CD4-positive, alpha-beta memory T cell (primary cell): ENCODE results near the gene SGSM2. TPM values are rescaled to one million over a fixed set of nuclear protein-coding genes. Genes with fewer than 3 reads are reported as not detected.

Source experiments
- CTCF ChIA-PET: fragments of 350-600 bp; sonication (Branson Sonifier 250); formaldehyde crosslinking; loops from one replicate; lab custom pipeline; 2021; ENCODE audit warnings: inconsistent platforms; ENCODE audit not compliant: partially characterized antibody; lab: Charles Lee
- POLR2A ChIA-PET: fragments of 350-600 bp; sonication (Branson Sonifier 250); formaldehyde crosslinking; loops from one replicate; lab custom pipeline; 2021; ENCODE audit not compliant: partially characterized antibody; lab: Charles Lee
- DNase-seq, 5 donors: peaks; one replicate each; pipeline versions ENCODE4 v3.0.0 to v3.0.0-alpha.2; 2020 to 2022; ENCODE audit warnings: mixed read lengths in 1 of 5
- H3K27ac ChIP-seq: one replicate; pipeline ENCODE4 v1.7.0; 2013; ENCODE audit warnings: low read depth, low read length
- H3K27me3 ChIP-seq: 2 replicates; pipeline ENCODE4 v1.7.0; 2013; ENCODE audit warnings: mild to moderate bottlenecking, low read length, moderate library complexity; ENCODE audit not compliant: insufficient read depth
- H3K36me3 ChIP-seq: 2 replicates; pipeline ENCODE4 v1.7.0; 2013; ENCODE audit warnings: mild to moderate bottlenecking, low read length, moderate library complexity; ENCODE audit not compliant: insufficient read depth
- H3K4me1 ChIP-seq: 2 replicates; pipeline ENCODE4 v1.7.0; 2013; ENCODE audit warnings: mild to moderate bottlenecking, low read length, moderate library complexity; ENCODE audit not compliant: insufficient read depth
- H3K4me3 ChIP-seq, 2 donors: one replicate each; pipeline ENCODE4 v1.7.0; 2013; ENCODE audit warnings: low read length in 2 of 2, mild to moderate bottlenecking in 1 of 2
- H3K9me3 ChIP-seq, 2 donors: one replicate each; pipeline ENCODE4 v1.7.0; 2013; ENCODE audit warnings: low read length in 2 of 2, control low read depth in 1 of 2; ENCODE audit not compliant: control insufficient read depth in 1 of 2
- H3K27ac Mint-ChIP-seq, 7 donors: one replicate each; pipeline ENCODE4 v1.8.0; 2020 to 2021; ENCODE audit warnings: mixed read lengths in 7 of 7, mild to moderate bottlenecking in 6 of 7, inconsistent platforms in 3 of 7, moderate library complexity in 3 of 7
- H3K27me3 Mint-ChIP-seq, 2 donors: one replicate each; pipeline ENCODE4 v1.8.0; 2020 to 2021; ENCODE audit warnings: mixed read lengths in 2 of 2
- H3K36me3 Mint-ChIP-seq, 2 donors: one replicate each; pipeline ENCODE4 v1.8.0; 2020 to 2021; ENCODE audit warnings: mixed read lengths in 2 of 2, inconsistent platforms in 1 of 2, mild to moderate bottlenecking in 1 of 2
- H3K4me1 Mint-ChIP-seq, 4 donors: one replicate each; pipeline ENCODE4 v1.8.0; 2020 to 2021; ENCODE audit warnings: mixed read lengths in 4 of 4, mild to moderate bottlenecking in 1 of 4
- H3K4me3 Mint-ChIP-seq, 8 donors: one replicate each; pipeline ENCODE4 v1.8.0; 2020 to 2021; ENCODE audit warnings: mixed read lengths in 8 of 8, mild to moderate bottlenecking in 7 of 8, moderate library complexity in 6 of 8, inconsistent platforms in 3 of 8
- H3K9me3 Mint-ChIP-seq, 8 donors: one replicate each; pipeline ENCODE4 v1.8.0; 2020 to 2021; ENCODE audit warnings: mixed read lengths in 8 of 8, mild to moderate bottlenecking in 5 of 8, inconsistent platforms in 3 of 8, moderate library complexity in 1 of 8
- intact Hi-C: fragments of 100-400 bp; cut with micrococcal nuclease; formaldehyde crosslinking; loops from one replicate; pipeline ENCODE4 v1.15.1; 2023
- polyA plus RNA-seq, 2 donors: library from polyadenylated mRNA; unstranded; fragments of 300-500 nt; fragmentation: Illumina TruSeq; gene quantifications; one replicate each; pipeline ENCODE4 v1.2.3, GENCODE V29; 2021
- total RNA-seq, 2 experiments: library from RNA; stranded (reverse); gene quantifications; one replicate each; pipeline ENCODE4 v1.2.3, GENCODE V29; 2021

Gene SGSM2
- total and polyA plus RNA-seq, 4 experiments from 2014 or later: 6.2 to 137 (median 74.2) TPM

GRCh38 chr17:2378905-2379304 is 41.6 kb downstream of the SGSM2 start:
- Histone ChIP-seq H3K27ac (no peak overlapping the region), H3K9me3 (no peaks in the 10 kb centered on the region), H3K27me3 (no peaks in the 10 kb centered on the region), H3K4me3 (no peak overlapping the region), H3K4me1 (peaks cover 4% of the 10 kb centered on the region), H3K36me3 (no peaks in the 10 kb centered on the region)
- no peak for DNase-seq
- Mint-ChIP-seq H3K27ac (peak overlapping the region in 3 of 7 donors; percentile 27 to 68 (median 52)), H3K4me3 (no peak overlapping the region), H3K9me3 (no peaks in the 10 kb centered on the region), H3K36me3 (peaks cover 6 to 33% of the 10 kb centered on the region in 2 donors), H3K4me1 (peaks cover 3 to 13% (median 5%) of the 10 kb centered on the region in 4 donors), H3K27me3 (no peaks in the 10 kb centered on the region)
- intact Hi-C loops: no loop called here
- CTCF ChIA-PET: interaction anchor here (10.0 kb wide), 1 partner anchor 37 kb away, joined by 558 read pairs; no protein-coding TSS in a partner anchor
- POLR2A ChIA-PET: interaction anchor here (0.8 to 1.6 kb wide), 3 partner anchors 13 to 55 kb away, joined by 3 to 5 read pairs (median 3); no protein-coding TSS in a partner anchor

GRCh38 chr17:2379489-2380225 is 42.4 kb downstream of the SGSM2 start:
- H3K36me3 Mint-ChIP-seq: peaks cover 6 to 31% of the 10 kb centered on the region in 2 donors
- no peak overlapping the region for H3K4me3 ChIP-seq
- H3K27ac ChIP-seq: no peak overlapping the region
- CTCF ChIA-PET: interaction anchor here (10.0 kb wide), 1 partner anchor 36 kb away, joined by 558 read pairs; no protein-coding TSS in a partner anchor
- H3K27ac Mint-ChIP-seq: peak overlapping the region in 1 of 7 donors; percentile 52
- no peaks in the 10 kb centered on the region for H3K9me3 ChIP-seq
- no peak overlapping the region for H3K4me3 Mint-ChIP-seq
- DNase-seq: no peak
- peaks cover 4% of the 10 kb centered on the region for H3K4me1 ChIP-seq
- intact Hi-C loops: no loop called here
- H3K27me3 ChIP-seq: no peaks in the 10 kb centered on the region
- H3K4me1 Mint-ChIP-seq: peaks cover 3 to 15% (median 5%) of the 10 kb centered on the region in 4 donors
- no peaks in the 10 kb centered on the region for H3K27me3 Mint-ChIP-seq
- H3K36me3 ChIP-seq: no peaks in the 10 kb centered on the region
- H3K9me3 Mint-ChIP-seq: no peaks in the 10 kb centered on the region
- POLR2A ChIA-PET: interaction anchor here (0.8 to 1.6 kb wide), 3 partner anchors 12 to 54 kb away, joined by 3 to 5 read pairs (median 3); no protein-coding TSS in a partner anchor

GRCh38 chr17:2380226-2380922 is 43.1 kb downstream of the SGSM2 start:
- peak overlapping the region in 1 of 7 donors; percentile 44 for H3K27ac Mint-ChIP-seq

GRCh38 chr17:2380950-2381649 is 43.8 kb downstream of the SGSM2 start:
- Mint-ChIP-seq H3K27me3 (no peaks in the 10 kb centered on the region), H3K4me3 (no peak overlapping the region), H3K4me1 (peaks cover 3 to 15% (median 5%) of the 10 kb centered on the region in 4 donors), H3K27ac (peak overlapping the region in 2 of 7 donors; percentile 36 to 75), H3K9me3 (no peaks in the 10 kb centered on the region), H3K36me3 (peaks cover 6 to 29% of the 10 kb centered on the region in 2 donors)
- H3K9me3 ChIP-seq: no peaks in the 10 kb centered on the region
- H3K27ac ChIP-seq: no peak overlapping the region
- H3K36me3 ChIP-seq: peaks cover under 1% of the 10 kb centered on the region
- peak in 1 of 5 donors; percentile 34 for DNase-seq
- POLR2A ChIA-PET: interaction anchor here (1.8 to 3.5 kb wide), 5 partner anchors 12 to 44 kb away, joined by 10 to 78 read pairs (median 42); partner anchors contain the start of genes MNT, SGSM2 and TSR1
- peaks cover 4% of the 10 kb centered on the region for H3K4me1 ChIP-seq
- no peaks in the 10 kb centered on the region for H3K27me3 ChIP-seq
- CTCF ChIA-PET: interaction anchor here (1.1 to 10.0 kb wide), 13 partner anchors 9 to 258 kb away, joined by 3 to 558 read pairs (median 8); partner anchors contain the start of gene MNT
- intact Hi-C loops: no loop called here
- no peak overlapping the region for H3K4me3 ChIP-seq

More at GRCh38 chr17:2380226-2380922, 43.1 kb downstream of the SGSM2 start:
- Histone ChIP-seq H3K9me3 (no peaks in the 10 kb centered on the region), H3K36me3 (no peaks in the 10 kb centered on the region), H3K27me3 (no peaks in the 10 kb centered on the region), H3K4me1 (peaks cover 4% of the 10 kb centered on the region), H3K4me3 (no peak overlapping the region), H3K27ac (no peak overlapping the region)
- Mint-ChIP-seq H3K4me3 (no peak overlapping the region), H3K27me3 (no peaks in the 10 kb centered on the region), H3K4me1 (peaks cover 3 to 15% (median 5%) of the 10 kb centered on the region in 4 donors), H3K36me3 (peaks cover 6 to 27% of the 10 kb centered on the region in 2 donors), H3K9me3 (no peaks in the 10 kb centered on the region)
- CTCF ChIA-PET: interaction anchor here (3.7 to 10.0 kb wide), 2 partner anchors 11 to 35 kb away, joined by 40 to 558 read pairs; no protein-coding TSS in a partner anchor
- intact Hi-C loops: no loop called here
- DNase-seq: peak in 1 of 5 donors; percentile 41
- POLR2A ChIA-PET: interaction anchor here (1.6 to 3.5 kb wide), 2 partner anchors 12 to 36 kb away, joined by 5 to 42 read pairs; no protein-coding TSS in a partner anchor

GRCh38 chr17:2383628-2384167 is 46.4 kb downstream of the SGSM2 start:
- H3K27ac ChIP-seq: no peak overlapping the region
- H3K27me3 Mint-ChIP-seq: no peaks in the 10 kb centered on the region
- no peak for DNase-seq
- no peaks in the 10 kb centered on the region for H3K9me3 ChIP-seq
- peaks cover 3% of the 10 kb centered on the region for H3K36me3 ChIP-seq
- peak overlapping the region; percentile 2 to 94 (median 51) for H3K27ac Mint-ChIP-seq
- H3K4me3 Mint-ChIP-seq: no peak overlapping the region
- H3K4me1 ChIP-seq: peaks cover 4% of the 10 kb centered on the region
- peaks cover 12 to 28% of the 10 kb centered on the region in 2 donors for H3K36me3 Mint-ChIP-seq
- CTCF ChIA-PET: interaction anchor here (1.3 to 10.0 kb wide), 11 partner anchors 8 to 325 kb away, joined by 3 to 558 read pairs (median 14); partner anchors contain the start of gene MNT
- no peaks in the 10 kb centered on the region for H3K27me3 ChIP-seq
- H3K4me3 ChIP-seq: no peak overlapping the region
- POLR2A ChIA-PET: interaction anchor here (2.5 to 3.5 kb wide), 4 partner anchors 9 to 47 kb away, joined by 10 to 78 read pairs (median 45); partner anchors contain the start of genes MNT, SGSM2 and TSR1
- intact Hi-C loops: no loop called here
- H3K4me1 Mint-ChIP-seq: peaks cover 5 to 21% (median 10%) of the 10 kb centered on the region in 4 donors
- peaks cover 0 to 5% (median 0%) of the 10 kb centered on the region in 8 donors for H3K9me3 Mint-ChIP-seq

GRCh38 chr17:2384439-2385127 is 47.3 kb downstream of the SGSM2 start:
- Mint-ChIP-seq H3K4me3 (no peak overlapping the region), H3K4me1 (peaks cover 7 to 26% (median 13%) of the 10 kb centered on the region in 4 donors), H3K27me3 (no peaks in the 10 kb centered on the region), H3K36me3 (peaks cover 10 to 27% of the 10 kb centered on the region in 2 donors), H3K9me3 (peaks cover 0 to 5% (median 0%) of the 10 kb centered on the region in 8 donors), H3K27ac (peak overlapping the region in 4 of 7 donors; percentile 42 to 71 (median 60))
- Histone ChIP-seq H3K9me3 (no peaks in the 10 kb centered on the region), H3K4me3 (no peak overlapping the region), H3K27me3 (no peaks in the 10 kb centered on the region), H3K36me3 (peaks cover 3% of the 10 kb centered on the region), H3K27ac (no peak overlapping the region), H3K4me1 (peaks cover 4% of the 10 kb centered on the region)
- no peak for DNase-seq
- CTCF ChIA-PET: interaction anchor here (10.0 kb wide), 1 partner anchor 31 kb away, joined by 558 read pairs; no protein-coding TSS in a partner anchor
- POLR2A ChIA-PET: interaction anchor here (1.0 to 1.5 kb wide), 2 partner anchors 15 to 31 kb away, joined by 4 read pairs; no protein-coding TSS in a partner anchor
- intact Hi-C loops: no loop called here
